HepG2 (cell line): Measurements from ENCODE around the gene KIAA0232. TPM values are rescaled to one million over a fixed set of nuclear protein-coding genes. Genes with fewer than 3 reads are reported as not detected.

Experiments used
- ATAC-seq: fragments of 200-7000 bp; cut with Tn5 transposase; 3 replicates; pipeline ENCODE4 v1.9.1; 2020; ENCODE audit warnings: mild to moderate bottlenecking, moderate library complexity
- BruUV-seq: library from RNA; stranded (reverse); fragments of 400-500 nt; replicated peaks from 2 replicates; lab custom pipeline; 2021; lab: Mats Ljungman, UMichigan
- CTCF ChIA-PET: fragments of 300-600 bp; formaldehyde crosslinking; extraction: SDS; loops from one replicate; lab custom pipeline; 2021; ENCODE audit warnings: low total read pairs, inconsistent platforms, low intra/inter-chr PET ratio; lab: Yijun Ruan, JAX
- POLR2A ChIA-PET: fragments of 350-600 bp; sonication (Branson Sonifier 250); formaldehyde crosslinking; loops from one replicate; lab custom pipeline; 2020; ENCODE audit warnings: antibody characterized with exemption, inconsistent platforms; lab: Yijun Ruan, JAX
- DNase-seq: peaks from one replicate; pipeline ENCODE4 v3.0.0-alpha.2; 2015; ENCODE audit warnings: low spot score
- FAIRE-seq: peaks from 3 replicates; lab custom pipeline; 2011; peaks lifted over from hg19 to GRCh38; lab: Jason Lieb, UNC
- H2AFZ ChIP-seq: one replicate; pipeline ENCODE4 v1.6.1; 2011; ENCODE audit warnings: low read length, inconsistent platforms
- H3K27ac ChIP-seq: fragments of 300-600 bp; 3 replicates; pipeline ENCODE4 v1.8.0; 2011; ENCODE audit warnings: mixed run types, mild to moderate bottlenecking, mixed read lengths, low read length, inconsistent platforms; ENCODE audit not compliant: insufficient read depth; ENCODE audit errors: extremely low read length
- H3K27me3 ChIP-seq, 2 experiments: fragments of 200-600 bp in 1 of 2; 2 replicates in 1 of 2; 3 replicates in 1 of 2; pipeline versions ENCODE4 v1.6.0 to v1.8.0; 2011; ENCODE audit warnings: low read length in 2 of 2, mild to moderate bottlenecking in 2 of 2, moderate library complexity in 2 of 2, inconsistent platforms in 1 of 2; ENCODE audit not compliant: insufficient read depth in 2 of 2, control insufficient read depth in 1 of 2
- H3K36me3 ChIP-seq, 2 experiments: fragments of 200-600 bp in 1 of 2; replicated peaks in 1 of 2; 2 replicates in 1 of 2; 3 replicates in 1 of 2; pipeline versions ENCODE4 v1.5.1 to v1.8.0; 2011; ENCODE audit warnings: low read length in 2 of 2, inconsistent platforms in 1 of 2; ENCODE audit not compliant: insufficient read depth in 2 of 2, control insufficient read depth in 1 of 2
- H3K4me1 ChIP-seq: 2 replicates; pipeline ENCODE4 v1.5.1; 2012; ENCODE audit warnings: low read length, inconsistent platforms; ENCODE audit not compliant: insufficient read depth
- H3K4me2 ChIP-seq: 2 replicates; pipeline ENCODE4 v1.6.0; 2011; ENCODE audit warnings: low read depth, low read length, inconsistent platforms
- H3K4me3 ChIP-seq, 3 experiments: fragments of 200-600 bp in 1 of 3; sonication (generic), shearing (Covaris generic) in 1 of 3; replicated peaks in 1 of 3; 2 replicates each; pipeline ENCODE4 v1.5.1; 2011 to 2016; ENCODE audit warnings: low read length in 3 of 3, inconsistent platforms in 2 of 3, low read depth in 2 of 3, mild to moderate bottlenecking in 2 of 3, control low read depth in 1 of 3, mixed read lengths in 1 of 3; ENCODE audit not compliant: insufficient read depth in 1 of 3
- H3K79me2 ChIP-seq: one replicate; pipeline ENCODE4 v1.6.1; 2011; ENCODE audit warnings: low read length, inconsistent platforms; ENCODE audit not compliant: insufficient read depth
- H3K9ac ChIP-seq: 2 replicates; pipeline ENCODE4 v1.6.0; 2011; ENCODE audit warnings: mild to moderate bottlenecking, low read depth, low read length, inconsistent platforms; ENCODE audit not compliant: insufficient read depth
- H3K9me3 ChIP-seq: 2 replicates; pipeline ENCODE4 v1.5.1; 2012; ENCODE audit warnings: mild to moderate bottlenecking, low read length
- H4K20me1 ChIP-seq: 2 replicates; pipeline ENCODE4 v1.6.0; 2011; ENCODE audit warnings: inconsistent platforms, mild to moderate bottlenecking, low read length, moderate library complexity; ENCODE audit not compliant: insufficient read depth
- ARID2 ChIP-seq: sonication (generic); formaldehyde crosslinking; IDR thresholded peaks from 2 replicates; pipeline ENCODE4 v1.8.1; 2022; ENCODE audit warnings: mild to moderate bottlenecking, missing genetic modification reagents, borderline replicate concordance
- ATF6 ChIP-seq: sonication (generic); formaldehyde crosslinking; conservative IDR thresholded peaks from 2 replicates; pipeline ENCODE4 v1.4.0; 2020; ENCODE audit warnings: missing genetic modification reagents
- CHCHD3 ChIP-seq: sonication (generic); formaldehyde crosslinking; IDR thresholded peaks from 2 replicates; pipeline ENCODE4 v1.8.0; 2022; ENCODE audit warnings: mild to moderate bottlenecking, missing genetic modification reagents, moderate library complexity
- CREBL2 ChIP-seq: sonication (generic); formaldehyde crosslinking; IDR thresholded peaks from 2 replicates; pipeline ENCODE4 v1.8.1; 2023; ENCODE audit warnings: missing genetic modification reagents, mild to moderate bottlenecking, borderline replicate concordance
- KDM1A ChIP-seq: IDR thresholded peaks from 2 replicates; pipeline ENCODE4 v1.6.1; 2016; ENCODE audit warnings: missing compliant biosample characterization
- KLF12 ChIP-seq: sonication (generic); formaldehyde crosslinking; IDR thresholded peaks from 2 replicates; pipeline ENCODE4 v1.4.0; 2020; ENCODE audit warnings: missing genetic modification reagents, borderline replicate concordance
- MYPOP ChIP-seq: sonication (generic); formaldehyde crosslinking; IDR thresholded peaks from 2 replicates; pipeline ENCODE4 v1.8.1; 2023; ENCODE audit warnings: mild to moderate bottlenecking, moderate library complexity, missing genetic modification reagents
- NCOA2 ChIP-seq: sonication (generic); formaldehyde crosslinking; IDR thresholded peaks from 2 replicates; pipeline ENCODE4 v1.8.0; 2022; ENCODE audit warnings: inconsistent platforms
- NR2F1 ChIP-seq, 2 experiments: fragments of 450-650 bp in 1 of 2; formaldehyde crosslinking in 1 of 2; IDR thresholded peaks; 2 replicates each; pipeline versions ENCODE4 v1.5.0 to v1.6.1; 2016 to 2020; ENCODE audit warnings: mild to moderate bottlenecking in 1 of 2, missing compliant biosample characterization in 1 of 2, missing genetic modification reagents in 1 of 2, moderate library complexity in 1 of 2
- POLR2G ChIP-seq: fragments of 200-400 bp; formaldehyde crosslinking; IDR thresholded peaks from 2 replicates; pipeline ENCODE4 v1.6.1; 2018; ENCODE audit warnings: mild to moderate bottlenecking, low read depth, low read length, moderate library complexity
- SALL2 ChIP-seq: sonication (generic); formaldehyde crosslinking; IDR thresholded peaks from 2 replicates; pipeline ENCODE4 v1.8.1; 2023; ENCODE audit warnings: mild to moderate bottlenecking, missing genetic modification reagents, inconsistent platforms
- SOX6 ChIP-seq, 2 experiments: fragments of 450-650 bp in 1 of 2; sonication (generic) in 1 of 2; formaldehyde crosslinking in 1 of 2; IDR thresholded peaks; 2 replicates each; pipeline versions ENCODE4 v1.4.0 to v1.6.1; 2017 to 2020; ENCODE audit warnings: antibody characterized with exemption in 1 of 2, mild to moderate bottlenecking in 1 of 2, missing genetic modification reagents in 1 of 2
- TBX2 ChIP-seq: sonication (generic); formaldehyde crosslinking; IDR thresholded peaks from 2 replicates; pipeline ENCODE4 v1.5.0; 2020; ENCODE audit warnings: missing genetic modification reagents, mild to moderate bottlenecking, borderline replicate concordance
- TOE1 ChIP-seq: sonication (generic); formaldehyde crosslinking; IDR thresholded peaks from 2 replicates; pipeline ENCODE4 v1.4.0; 2020; ENCODE audit warnings: mild to moderate bottlenecking, missing genetic modification reagents
- ZBTB3 ChIP-seq: sonication (generic); formaldehyde crosslinking; IDR thresholded peaks from 2 replicates; pipeline ENCODE4 v1.4.0; 2020; ENCODE audit warnings: low read depth, mild to moderate bottlenecking, moderate library complexity, missing genetic modification reagents, borderline replicate concordance
- ZFP36L2 ChIP-seq: sonication (generic); formaldehyde crosslinking; IDR thresholded peaks from 2 replicates; pipeline ENCODE4 v1.4.0; 2020; ENCODE audit warnings: missing genetic modification reagents
- ZIK1 ChIP-seq: sonication (generic); formaldehyde crosslinking; IDR thresholded peaks from 2 replicates; pipeline ENCODE4 v1.5.0; 2020; ENCODE audit warnings: mild to moderate bottlenecking, low read depth, missing genetic modification reagents, borderline replicate concordance
- ZNF274 ChIP-seq: sonication (generic); formaldehyde crosslinking; IDR thresholded peaks from 2 replicates; pipeline ENCODE4 v1.5.1; 2020; ENCODE audit warnings: mild to moderate bottlenecking, missing genetic modification reagents
- ZNF34 ChIP-seq: sonication (generic); formaldehyde crosslinking; IDR thresholded peaks from 2 replicates; pipeline ENCODE4 v1.4.0; 2020; ENCODE audit warnings: mild to moderate bottlenecking, missing genetic modification reagents, borderline replicate concordance
- ZNF724P ChIP-seq: sonication (generic); formaldehyde crosslinking; IDR thresholded peaks from 2 replicates; pipeline ENCODE4 v1.8.0; 2022; ENCODE audit warnings: missing genetic modification reagents, borderline replicate concordance
- WGBS: methylation state at CpG from one replicate; pipeline ENCODE4 v1.1.6; 2017; ENCODE audit warnings: low lambda C conversion rate; 5-methylcytosine and 5-hydroxymethylcytosine counted together
- in situ Hi-C: cut with HindIII; loops from 2 replicates; pipeline ENCODE4 v1.10.0; 2017; ENCODE audit warnings: low pct_unique_long_range_greater_than_20kb; ENCODE audit not compliant: extremely low pct_ligation_motif_present
- intact Hi-C: fragments of 100-400 bp; cut with micrococcal nuclease; formaldehyde crosslinking; loops from one replicate; pipeline ENCODE4 v1.10.0; 2022; ENCODE audit not compliant: unreplicated experiment
- polyA plus RNA-seq, 8 experiments: library from polyadenylated mRNA; depleted of rRNA in 3 of 8; stranded (reverse) in 7 of 8; unstranded in 1 of 8; fragments of >200 nt; fragmentation: Illumina TruSeq in 4 of 8; extraction: Trizol in 4 of 8; gene quantifications; 2 replicates each; pipeline versions ENCODE4 v1.2.1 to v1.2.3, GENCODE V29; 2011 to 2016; ENCODE audit warnings: low read depth in 4 of 8, missing spikeins in 1 of 8, mixed read lengths in 1 of 8; ENCODE audit not compliant: insufficient read depth in 1 of 8
- total RNA-seq, 5 experiments: library from RNA; depleted of rRNA; stranded (reverse); fragments of >200 nt; fragmentation: Illumina TruSeq; extraction: Trizol; gene quantifications; 2 replicates each; pipeline ENCODE4 v1.2.3, GENCODE V29; 2016; ENCODE audit warnings: low read depth in 1 of 5

KIAA0232 gene
- total and polyA plus RNA-seq, 2 of the 13 experiments (the other 11 are each of a cell fraction or from before 2014, with no cell fraction given): 7.8 to 17.1 TPM

- WGBS: 2% methylated on average over 12 of the region's 25 CpGs
- DNase-seq (peak; percentile 91), FAIRE-seq (peak; percentile 99), ATAC-seq (peak; percentile 88)
- in situ Hi-C loops: no loop called here
- BruUV-seq: no TSS peak
- Histone ChIP-seq H3K27ac (peak overlapping the region; percentile 83), H3K4me2 (peak overlapping the region; percentile 99), H3K36me3 (no peaks in the 10 kb centered on the region), H4K20me1 (no peaks in the 10 kb centered on the region), H3K9ac (peak overlapping the region; percentile 68), H3K9me3 (no peaks in the 10 kb centered on the region), H3K79me2 (no peaks in the 10 kb centered on the region), H3K27me3 (no peaks in the 10 kb centered on the region; a peak in 1 of 5 replicates), H3K4me1 (peaks cover 89% of the 10 kb centered on the region), H3K4me3 (peak overlapping the region; percentile 58 to 74 (median 63)), H2AFZ (no peak overlapping the region)
- ChIA-PET POLR2A (interaction anchor here (0.5 to 9.9 kb wide), 17 partner anchors 15 to 162 kb away, joined by 3 to 207 read pairs (median 4); partner anchors contain the start of gene MRFAP1L1), CTCF (no interaction called here)
- intact Hi-C loops: no loop called here
- TF ChIP-seq TBX2 (peak; percentile 89; the same call in 1 of the 2 replicates), KDM1A (no peak), ZNF34 (CRISPR knock-in tag) (no peak), CREBL2 (CRISPR knock-in tag) (no peak; the same call in 1 of the 2 replicates), ZFP36L2 (CRISPR knock-in tag) (no peak), ZBTB3 (CRISPR knock-in tag) (peak; percentile 49; the same call in 1 of the 2 replicates), SALL2 (CRISPR knock-in tag) (no peak; the same call in 1 of the 2 replicates), POLR2G (peak; percentile 85), SOX6 (IDR thresholded peaks at IDR 0.05) (no peak), SOX6 (CRISPR knock-in tag; IDR thresholded peaks at IDR 0.05) (peak; percentile 90), NCOA2 (CRISPR knock-in tag) (peak; percentile 70; the same call in 1 of the 2 replicates), TOE1 (no peak), KLF12 (CRISPR knock-in tag) (no peak), ZIK1 (0 out of 2 replicates have a peak, but pooled peaks have one; percentile 80), ATF6 (no peak), NR2F1 (CRISPR knock-in tag; IDR thresholded peaks at IDR 0.05) (peak; percentile 66 to 71), CHCHD3 (no peak), ARID2 (CRISPR knock-in tag) (no peak), ZNF274 (CRISPR knock-in tag) (no peak; the same call in 1 of the 2 replicates), MYPOP (CRISPR knock-in tag) (no peak), ZNF724P (CRISPR knock-in tag) (peak; percentile 33; the same call in 1 of the 2 replicates)
Observed at GRCh38 chr4:6749340-6750171, 33.0 kb upstream of the KIAA0232 start.
